OCI-LY7 (cell line): Measurements from ENCODE around the gene HEXIM2. TPM values are rescaled to one million over a fixed set of nuclear protein-coding genes. Genes with fewer than 3 reads are reported as not detected.

Experiments used
- BruUV-seq: library from RNA; stranded (reverse); fragments of 400-500 nt; replicated peaks from 2 replicates; lab custom pipeline; 2021; lab: Mats Ljungman, UMichigan
- CTCF ChIA-PET: fragments of 300-600 bp; sonication (Branson Sonifier 250); formaldehyde crosslinking; loops from one replicate; lab custom pipeline; 2022; ENCODE audit warnings: antibody characterized with exemption; ENCODE audit not compliant: unreplicated experiment; lab: Charles Lee
- POLR2A ChIA-PET: fragments of 300-600 bp; sonication (Branson Sonifier 250); formaldehyde crosslinking; loops from one replicate; lab custom pipeline; 2022; ENCODE audit warnings: antibody characterized with exemption; lab: Charles Lee
- DNase-seq: peaks from one replicate; pipeline ENCODE4 v3.0.0-alpha.2; 2015; ENCODE audit warnings: low spot score
- H2AFZ ChIP-seq: fragments of 200-600 bp; sonication (generic), shearing (Covaris generic); 2 replicates; pipeline ENCODE4 v1.6.1; 2014; ENCODE audit warnings: mild to moderate bottlenecking, antibody characterized with exemption, low read length, moderate library complexity
- H3K27ac ChIP-seq: fragments of 200-600 bp; sonication (generic); 2 replicates; pipeline ENCODE4 v1.5.1; 2014; ENCODE audit warnings: mixed run types, low read depth, mild to moderate bottlenecking, moderate library complexity, low read length, inconsistent platforms; ENCODE audit not compliant: poor library complexity, severe bottlenecking
- H3K36me3 ChIP-seq: fragments of 200-600 bp; sonication (generic); 2 replicates; pipeline ENCODE4 v1.6.1; 2014; ENCODE audit warnings: mild to moderate bottlenecking, antibody characterized with exemption, low read length, moderate library complexity, mixed read lengths; ENCODE audit not compliant: insufficient read depth
- H3K4me1 ChIP-seq: fragments of 200-600 bp; sonication (generic); 2 replicates; pipeline ENCODE4 v1.5.1; 2014; ENCODE audit warnings: mild to moderate bottlenecking, low read length; ENCODE audit not compliant: insufficient read depth, poor library complexity, severe bottlenecking
- H3K4me2 ChIP-seq: fragments of 200-600 bp; sonication (generic); 2 replicates; pipeline ENCODE4 v1.6.1; 2014; ENCODE audit warnings: mild to moderate bottlenecking, low read length
- H3K4me3 ChIP-seq: fragments of 200-600 bp; sonication (generic); 2 replicates; pipeline ENCODE4 v1.5.1; 2014; ENCODE audit warnings: mild to moderate bottlenecking, low read depth, low read length; ENCODE audit not compliant: poor library complexity, severe bottlenecking
- H3K79me2 ChIP-seq: fragments of 200-600 bp; sonication (generic); 2 replicates; pipeline ENCODE4 v1.6.1; 2016; ENCODE audit warnings: low read depth, mild to moderate bottlenecking, low read length, moderate library complexity, mixed read lengths; ENCODE audit not compliant: insufficient read depth
- H3K9me2 ChIP-seq: fragments of 200-600 bp; sonication (generic); 2 replicates; pipeline ENCODE4 v1.6.1; 2016; ENCODE audit warnings: mild to moderate bottlenecking, low read length, mixed read lengths; ENCODE audit not compliant: insufficient read depth
- H3K9me3 ChIP-seq: fragments of 200-600 bp; sonication (generic); 2 replicates; pipeline ENCODE4 v1.6.1; 2014; ENCODE audit warnings: mild to moderate bottlenecking, mixed run types, low read length, mixed read lengths
- H4K20me1 ChIP-seq: fragments of 200-600 bp; sonication (generic); 2 replicates; pipeline ENCODE4 v1.6.1; 2014; ENCODE audit warnings: mild to moderate bottlenecking, antibody characterized with exemption, low read length, moderate library complexity, mixed read lengths; ENCODE audit not compliant: insufficient read depth
- EZH2phosphoT487 ChIP-seq: fragments of 200-600 bp; sonication (generic); IDR thresholded peaks from 2 replicates; pipeline ENCODE4 v1.6.1; 2018; ENCODE audit warnings: low read depth, borderline replicate concordance, mild to moderate bottlenecking, mixed run types, antibody characterized with exemption, low read length, moderate library complexity, mixed read lengths
- intact Hi-C: fragments of 100-400 bp; cut with micrococcal nuclease; formaldehyde crosslinking; loops from one replicate; pipeline ENCODE4 v1.10.0; 2022; ENCODE audit not compliant: unreplicated experiment
- total RNA-seq, 2 experiments: library from RNA; depleted of rRNA in 1 of 2; stranded (reverse); fragments of >200 nt in 1 of 2; shearing (Covaris generic) in 1 of 2; gene quantifications; 2 replicates each; pipeline ENCODE4 v1.2.3, GENCODE V29; 2014 to 2022
- TF ChIP-seq, protein P1 (sequence below): fragments of 200-600 bp; sonication (generic); conservative IDR thresholded peaks from 2 replicates; pipeline ENCODE4 v1.5.1; 2014; ENCODE audit warnings: mild to moderate bottlenecking, antibody characterized with exemption, low read length, moderate library complexity, mixed read lengths

The HEXIM2 gene
- total RNA-seq, 2 experiments from 2014 or later: 8.6 to 11.1 TPM

DNA sequence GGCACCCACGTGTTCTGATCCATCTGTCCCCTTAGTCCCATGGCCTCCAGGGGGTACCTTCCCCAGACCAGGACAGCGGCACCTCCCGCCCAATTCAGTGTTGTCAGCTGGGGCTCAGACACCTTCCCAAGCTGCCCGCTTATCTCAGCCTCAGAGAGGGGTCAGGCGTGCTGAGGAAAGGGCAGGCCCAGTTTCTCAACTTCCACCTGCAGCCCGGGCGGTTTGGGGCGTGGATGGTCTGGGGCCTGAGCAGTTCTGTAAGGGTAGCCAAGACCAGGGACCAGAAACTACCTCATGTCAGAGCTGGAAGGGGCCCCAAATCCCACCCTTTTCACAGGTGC lies 34.5 kb upstream of the HEXIM2 start:
- BruUV-seq: no TSS peak

DNA sequence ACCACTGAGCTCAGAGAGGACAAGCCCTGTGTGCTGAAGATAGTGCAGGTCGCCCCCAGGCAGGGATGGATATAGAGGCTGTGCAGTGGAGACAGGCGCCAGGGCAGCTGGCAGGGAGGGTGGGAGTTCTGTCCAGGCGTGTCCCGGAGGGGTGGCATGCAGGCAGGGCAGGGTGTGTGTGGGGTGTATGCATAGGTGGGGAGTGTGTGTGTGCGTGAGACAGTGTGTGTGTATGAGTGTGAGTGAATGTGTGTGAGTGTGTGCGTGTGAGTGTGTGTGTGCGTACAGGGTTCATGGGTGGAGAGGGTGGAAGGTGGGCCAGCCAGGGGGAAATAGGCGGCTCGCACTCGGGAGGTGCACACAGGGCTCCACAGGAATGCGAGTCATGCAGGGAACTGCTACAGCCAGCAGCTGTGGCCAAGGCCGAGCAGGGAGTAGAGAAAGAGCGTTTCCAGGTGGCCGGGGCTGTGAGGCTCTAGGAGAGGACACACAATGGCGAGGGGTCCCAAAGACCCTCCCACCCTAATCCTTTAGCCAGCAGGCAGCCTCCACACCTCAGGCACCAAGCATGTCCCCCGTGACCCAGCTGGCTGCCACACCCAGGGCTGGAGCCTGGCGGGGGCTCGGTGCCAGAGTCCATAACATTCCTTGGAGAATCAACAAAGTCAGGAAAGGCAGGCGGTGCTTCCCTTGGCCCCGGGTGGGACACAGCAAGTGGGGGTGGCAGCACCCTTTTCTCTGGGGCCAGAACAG lies 34.0 kb upstream of the HEXIM2 start:
- no peak overlapping the region for H3K27ac ChIP-seq
- H2AFZ ChIP-seq: no peak overlapping the region
- no peaks in the 10 kb centered on the region for H4K20me1 ChIP-seq
- no peak overlapping the region for H3K4me3 ChIP-seq
- CTCF ChIA-PET: interaction anchor here (0.5 kb wide), 1 partner anchor 289 kb away, joined by 3 read pairs; no protein-coding TSS in a partner anchor
- no peak overlapping the region for H3K4me2 ChIP-seq
- intact Hi-C loops: no loop called here
- H3K79me2 ChIP-seq: no peaks in the 10 kb centered on the region
- DNase-seq: no peak
- H3K36me3 ChIP-seq: no peaks in the 10 kb centered on the region
- H3K9me3 ChIP-seq: no peaks in the 10 kb centered on the region
- peaks cover 3% of the 10 kb centered on the region for H3K4me1 ChIP-seq
- POLR2A ChIA-PET: interaction anchor here (0.6 kb wide), 1 partner anchor 291 kb away, joined by 4 read pairs; no protein-coding TSS in a partner anchor
- no TSS peak for BruUV-seq
- no peak for TF ChIP-seq EZH2phosphoT487
- TF ChIP-seq, protein P1, sequence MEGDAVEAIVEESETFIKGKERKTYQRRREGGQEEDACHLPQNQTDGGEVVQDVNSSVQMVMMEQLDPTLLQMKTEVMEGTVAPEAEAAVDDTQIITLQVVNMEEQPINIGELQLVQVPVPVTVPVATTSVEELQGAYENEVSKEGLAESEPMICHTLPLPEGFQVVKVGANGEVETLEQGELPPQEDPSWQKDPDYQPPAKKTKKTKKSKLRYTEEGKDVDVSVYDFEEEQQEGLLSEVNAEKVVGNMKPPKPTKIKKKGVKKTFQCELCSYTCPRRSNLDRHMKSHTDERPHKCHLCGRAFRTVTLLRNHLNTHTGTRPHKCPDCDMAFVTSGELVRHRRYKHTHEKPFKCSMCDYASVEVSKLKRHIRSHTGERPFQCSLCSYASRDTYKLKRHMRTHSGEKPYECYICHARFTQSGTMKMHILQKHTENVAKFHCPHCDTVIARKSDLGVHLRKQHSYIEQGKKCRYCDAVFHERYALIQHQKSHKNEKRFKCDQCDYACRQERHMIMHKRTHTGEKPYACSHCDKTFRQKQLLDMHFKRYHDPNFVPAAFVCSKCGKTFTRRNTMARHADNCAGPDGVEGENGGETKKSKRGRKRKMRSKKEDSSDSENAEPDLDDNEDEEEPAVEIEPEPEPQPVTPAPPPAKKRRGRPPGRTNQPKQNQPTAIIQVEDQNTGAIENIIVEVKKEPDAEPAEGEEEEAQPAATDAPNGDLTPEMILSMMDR: no peak
- H3K9me2 ChIP-seq: no peaks in the 10 kb centered on the region

More for the DNA sequence above, 34.5 kb upstream of the HEXIM2 start:
- Histone ChIP-seq H3K9me3 (no peaks in the 10 kb centered on the region), H4K20me1 (no peaks in the 10 kb centered on the region), H3K4me1 (peaks cover 3% of the 10 kb centered on the region), H3K9me2 (no peaks in the 10 kb centered on the region), H3K79me2 (no peaks in the 10 kb centered on the region), H2AFZ (no peak overlapping the region), H3K4me2 (no peak overlapping the region), H3K4me3 (no peak overlapping the region), H3K27ac (no peak overlapping the region), H3K36me3 (no peaks in the 10 kb centered on the region)
- DNase-seq: no peak
- intact Hi-C loops: no loop called here
- ChIA-PET POLR2A (no interaction called here), CTCF (no interaction called here)
- TF ChIP-seq EZH2phosphoT487: no peak
- TF ChIP-seq, protein P1: no peak

DNA sequence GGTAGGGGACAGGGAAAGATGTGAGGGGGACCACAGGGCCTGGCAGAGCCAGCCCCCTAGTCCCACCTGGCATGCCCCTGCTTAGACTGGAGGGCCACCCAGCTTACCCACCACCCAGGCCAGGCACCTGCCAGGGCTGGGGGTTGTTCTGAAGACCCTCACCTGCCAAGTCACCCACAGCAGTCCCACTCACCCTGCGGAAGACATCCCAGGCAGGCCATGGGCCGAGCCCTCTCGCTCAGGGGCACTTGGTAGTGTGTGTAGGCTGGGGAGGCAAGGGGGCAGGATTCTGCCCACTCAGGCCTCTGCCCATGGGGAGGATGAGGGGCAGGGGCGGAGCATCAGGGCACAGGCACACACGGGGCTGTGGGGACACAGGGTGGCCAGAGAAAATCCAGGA lies 33.3 kb upstream of the HEXIM2 start:
- no peaks in the 10 kb centered on the region for H4K20me1 ChIP-seq
- TF ChIP-seq EZH2phosphoT487: no peak
- TF ChIP-seq, protein P1: no peak
- H3K79me2 ChIP-seq: no peaks in the 10 kb centered on the region
- H3K36me3 ChIP-seq: no peaks in the 10 kb centered on the region
- H3K27ac ChIP-seq: no peak overlapping the region
- no peak for DNase-seq
- no TSS peak for BruUV-seq
- ChIA-PET POLR2A (interaction anchor here (0.6 kb wide), 1 partner anchor 292 kb away, joined by 4 read pairs; no protein-coding TSS in a partner anchor), CTCF (interaction anchor here (0.5 kb wide), 1 partner anchor 290 kb away, joined by 3 read pairs; no protein-coding TSS in a partner anchor)
- H3K9me3 ChIP-seq: no peaks in the 10 kb centered on the region
- H3K9me2 ChIP-seq: no peaks in the 10 kb centered on the region
- no peak overlapping the region for H2AFZ ChIP-seq
- intact Hi-C loops: no loop called here
- H3K4me3 ChIP-seq: no peak overlapping the region
- peaks cover 8% of the 10 kb centered on the region for H3K4me1 ChIP-seq
- no peak overlapping the region for H3K4me2 ChIP-seq
